CD14-positive monocyte (primary cell): Measurements from ENCODE around the gene PKD2L1. TPM values are rescaled to one million over a fixed set of nuclear protein-coding genes. Genes with fewer than 3 reads are reported as not detected.

Experiments used
- DNase-seq, 3 donors: peaks; one replicate each; pipeline ENCODE4 v3.0.0-alpha.2; 2011 to 2022
- H2AFZ ChIP-seq: 2 replicates; pipeline ENCODE4 v1.6.0; 2012; ENCODE audit warnings: mild to moderate bottlenecking, low read depth, low read length, inconsistent platforms; ENCODE audit not compliant: insufficient read depth, poor library complexity, severe bottlenecking
- H3K27ac ChIP-seq, 2 donors: 1 replicate in 1 of 2; 2 replicates in 1 of 2; pipeline ENCODE4 v1.5.1; 2012 to 2013; ENCODE audit warnings: low read length in 2 of 2, control low read depth in 1 of 2, inconsistent platforms in 1 of 2, low read depth in 1 of 2, mild to moderate bottlenecking in 1 of 2
- H3K27me3 ChIP-seq, 2 donors: one replicate each; pipeline versions ENCODE4 v1.6.0 to v1.6.1; 2011 to 2013; ENCODE audit warnings: low read length in 2 of 2; ENCODE audit not compliant: control insufficient read depth in 2 of 2, insufficient read depth in 2 of 2
- H3K36me3 ChIP-seq, 2 donors: replicated peaks in 1 of 2; 1 replicate in 1 of 2; 2 replicates in 1 of 2; pipeline versions ENCODE4 v1.5.1 to v1.6.1; 2012 to 2013; ENCODE audit warnings: low read length in 2 of 2, control low read depth in 1 of 2, inconsistent platforms in 1 of 2, mild to moderate bottlenecking in 1 of 2; ENCODE audit not compliant: insufficient read depth in 2 of 2, control insufficient read depth in 1 of 2
- H3K4me1 ChIP-seq, 2 donors: 1 replicate in 1 of 2; 2 replicates in 1 of 2; pipeline versions ENCODE4 v1.5.1 to v1.6.1; 2012 to 2013; ENCODE audit warnings: low read length in 2 of 2, control low read depth in 1 of 2, inconsistent platforms in 1 of 2, mild to moderate bottlenecking in 1 of 2, moderate library complexity in 1 of 2; ENCODE audit not compliant: insufficient read depth in 2 of 2, control insufficient read depth in 1 of 2
- H3K4me2 ChIP-seq: replicated peaks from 2 replicates; pipeline ENCODE3; 2012; ENCODE audit warnings: low read length, moderate library complexity, mild to moderate bottlenecking; ENCODE audit not compliant: poor library complexity, severe bottlenecking; ENCODE audit errors: extremely low read depth
- H3K4me3 ChIP-seq, 3 experiments: fragments of 200-600 bp in 1 of 3; sonication (generic) in 1 of 3; replicated peaks in 1 of 3; 1 replicate in 2 of 3; 2 replicates in 1 of 3; pipeline ENCODE4 v1.5.1; 2011 to 2013; ENCODE audit warnings: low read length in 3 of 3, mild to moderate bottlenecking in 3 of 3, control low read depth in 2 of 3, low read depth in 2 of 3, inconsistent platforms in 1 of 3, moderate library complexity in 1 of 3
- H3K79me2 ChIP-seq: 2 replicates; pipeline ENCODE4 v1.6.0; 2012; ENCODE audit warnings: mild to moderate bottlenecking, control low read depth, inconsistent platforms, low read length, moderate library complexity; ENCODE audit not compliant: insufficient read depth
- H3K9ac ChIP-seq: 2 replicates; pipeline ENCODE4 v1.6.0; 2017; ENCODE audit warnings: low read length, mild to moderate bottlenecking; ENCODE audit not compliant: insufficient read depth, poor library complexity, severe bottlenecking
- H3K9me3 ChIP-seq, 2 donors: replicated peaks in 1 of 2; 1 replicate in 1 of 2; 2 replicates in 1 of 2; pipeline versions ENCODE4 v1.5.1 to v1.6.1; 2012 to 2013; ENCODE audit warnings: low read length in 2 of 2, control low read depth in 1 of 2; ENCODE audit not compliant: control insufficient read depth in 1 of 2, insufficient read depth in 1 of 2
- H4K20me1 ChIP-seq: 2 replicates; pipeline ENCODE4 v1.6.0; 2012; ENCODE audit warnings: mild to moderate bottlenecking, low read length, control low read depth, moderate library complexity; ENCODE audit not compliant: insufficient read depth
- H3K27ac Mint-ChIP-seq, 7 donors: one replicate each; pipeline ENCODE4 v1.8.0; 2020; ENCODE audit warnings: mild to moderate bottlenecking in 7 of 7, mixed read lengths in 7 of 7, moderate library complexity in 6 of 7, inconsistent platforms in 2 of 7
- H3K27me3 Mint-ChIP-seq, 3 donors: one replicate each; pipeline ENCODE4 v1.8.0; 2021 to 2022; ENCODE audit warnings: low read depth in 3 of 3, mild to moderate bottlenecking in 3 of 3, mixed read lengths in 3 of 3, moderate library complexity in 3 of 3, inconsistent platforms in 1 of 3
- H3K36me3 Mint-ChIP-seq, 2 donors: one replicate each; pipeline ENCODE4 v1.8.0; 2020; ENCODE audit warnings: mixed read lengths in 2 of 2, inconsistent platforms in 1 of 2, mild to moderate bottlenecking in 1 of 2
- H3K4me1 Mint-ChIP-seq: one replicate; pipeline ENCODE4 v1.8.0; 2020; ENCODE audit warnings: mild to moderate bottlenecking, mixed read lengths
- H3K4me3 Mint-ChIP-seq, 2 donors: one replicate each; pipeline ENCODE4 v1.8.0; 2020; ENCODE audit warnings: mild to moderate bottlenecking in 2 of 2, mixed read lengths in 2 of 2, moderate library complexity in 1 of 2
- H3K9me3 Mint-ChIP-seq, 7 donors: one replicate each; pipeline ENCODE4 v1.8.0; 2020 to 2022; ENCODE audit warnings: mixed read lengths in 7 of 7, mild to moderate bottlenecking in 6 of 7, moderate library complexity in 6 of 7, inconsistent platforms in 2 of 7
- CTCF ChIP-seq: fragments of 200-600 bp; IDR thresholded peaks from one replicate; pipeline ENCODE4 v1.8.0; 2022; ENCODE audit warnings: antibody characterized with exemption, mild to moderate bottlenecking
- WGBS: methylation state at CpG from one replicate; pipeline ENCODE4 v1.1.5; 2013; ENCODE audit warnings: missing lambda C conversion rate; ENCODE audit not compliant: insufficient coverage; 5-methylcytosine and 5-hydroxymethylcytosine counted together
- intact Hi-C, 2 donors: fragments of 100-400 bp; cut with micrococcal nuclease; formaldehyde crosslinking; loops; one replicate each; pipeline versions ENCODE4 v1.15.0 to v1.15.1; 2023
- polyA plus RNA-seq, 3 donors: library from polyadenylated mRNA; depleted of rRNA in 1 of 3; unstranded in 2 of 3; stranded (reverse) in 1 of 3; fragments of 300-500 nt in 2 of 3; fragments of >200 nt in 1 of 3; fragmentation: Illumina TruSeq in 2 of 3; gene quantifications; 1 replicate in 2 of 3; 2 replicates in 1 of 3; pipeline ENCODE4 v1.2.3, GENCODE V29; 2012 to 2021

Gene PKD2L1
- polyA plus RNA-seq, 3 donors: 0.15 to 1.5 TPM; not detected in 1

GRCh38 chr10:100341953-100342626, 12.1 kb upstream of the PKD2L1 start:
- 56% methylated on average over 7 of the region's 9 CpGs for WGBS
- peak; percentile 23 to 47 (median 34) for DNase-seq
- peak overlapping the region in 1 of 7 donors; percentile 36 for H3K27ac Mint-ChIP-seq

More at GRCh38 chr10:100341953-100342626, 12.1 kb upstream of the PKD2L1 start:
- Mint-ChIP-seq H3K36me3 (peaks cover 0 to 7% of the 10 kb centered on the region in 2 donors), H3K4me1 (peaks cover 39% of the 10 kb centered on the region), H3K9me3 (peaks cover 0 to 8% (median 0%) of the 10 kb centered on the region in 7 donors), H3K27me3 (peaks cover 19 to 29% (median 27%) of the 10 kb centered on the region in 3 donors), H3K4me3 (no peak overlapping the region)
- peaks cover 9 to 13% of the 10 kb centered on the region in 2 donors for H3K27me3 ChIP-seq
- H3K36me3 ChIP-seq: no peaks in the 10 kb centered on the region
- no peaks in the 10 kb centered on the region for H3K79me2 ChIP-seq
- peak; percentile 73 for TF ChIP-seq CTCF
- H3K27ac ChIP-seq: no peak overlapping the region
- no peak overlapping the region for H2AFZ ChIP-seq
- H3K4me2 ChIP-seq: no peak overlapping the region
- no peaks in the 10 kb centered on the region for H3K9me3 ChIP-seq
- intact Hi-C loops: no loop called here
- H4K20me1 ChIP-seq: no peaks in the 10 kb centered on the region
- H3K9ac ChIP-seq: no peak overlapping the region
- peaks cover 25 to 42% of the 10 kb centered on the region in 2 donors for H3K4me1 ChIP-seq
- no peak overlapping the region for H3K4me3 ChIP-seq
